ENCODE results near the gene MTSS2. TPM values are rescaled to one million over a fixed set of nuclear protein-coding genes. Genes with fewer than 3 reads are reported as not detected.

The MTSS2 gene
- polyA plus RNA-seq, 1 donor from 2014 or later: 20.4 TPM

DNA sequence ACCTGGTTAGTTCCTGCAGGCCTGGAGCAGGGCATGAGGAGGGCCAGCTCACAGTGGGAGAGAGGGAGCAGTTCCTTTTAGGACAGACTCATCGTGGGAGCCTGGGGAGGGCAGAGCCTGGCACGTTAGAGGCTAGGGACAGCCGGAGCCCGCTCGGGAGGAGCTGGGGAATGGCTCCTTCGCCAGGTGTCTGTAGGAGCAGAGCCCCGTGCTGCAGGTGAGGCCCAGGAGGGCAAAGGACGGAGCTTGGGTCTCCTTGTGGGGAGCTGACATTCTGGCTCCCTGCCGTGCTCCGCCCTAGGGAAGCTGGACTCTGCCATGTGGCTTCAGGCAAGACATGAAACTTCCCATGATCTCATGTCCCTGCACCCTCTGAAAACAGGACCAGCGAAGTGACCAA lies 18.7 kb upstream of the MTSS2 start:
- Histone ChIP-seq H3K27me3 (ENCODE audit: insufficient read depth, low read depth, low read length) (no peaks in the 10 kb centered on the region), H3K27ac (ENCODE audit: low read length) (no peak overlapping the region), H3K9me2 (ENCODE audit: insufficient read depth, low read length) (no peaks in the 10 kb centered on the region), H3F3A (ENCODE audit: insufficient read depth, low read length, poor library complexity, severe bottlenecking) (no peaks in the 10 kb centered on the region), H3K4me2 (ENCODE audit: low read length) (no peak overlapping the region), H3K36me3 (ENCODE audit: insufficient read depth, low read length) (no peaks in the 10 kb centered on the region), H3K9ac (ENCODE audit: low read length) (no peak overlapping the region), H3K79me2 (replicated peaks; ENCODE audit: insufficient read depth, low read length) (no peaks in the 10 kb centered on the region), H4K20me1 (ENCODE audit: insufficient read depth) (no peaks in the 10 kb centered on the region), H3K4me3 (ENCODE audit: low read length) (no peak overlapping the region), H3K9me3 (ENCODE audit: low read length) (no peaks in the 10 kb centered on the region), H2AFZ (ENCODE audit: low read depth, low read length) (no peak overlapping the region)
- no peak for TF ChIP-seq MXI1 (conservative IDR thresholded peaks at IDR 0.05; ENCODE audit: poor library complexity, severe bottlenecking)
- no peak for TF ChIP-seq TAF1 (IDR thresholded peaks at IDR 0.05; ENCODE audit: low read depth)
- TF ChIP-seq POLR2AphosphoS5 (IDR thresholded peaks at IDR 0.05): no peak
- TF ChIP-seq SMC3 (conservative IDR thresholded peaks at IDR 0.05; ENCODE audit: poor library complexity): no peak
- TF ChIP-seq, protein P1, sequence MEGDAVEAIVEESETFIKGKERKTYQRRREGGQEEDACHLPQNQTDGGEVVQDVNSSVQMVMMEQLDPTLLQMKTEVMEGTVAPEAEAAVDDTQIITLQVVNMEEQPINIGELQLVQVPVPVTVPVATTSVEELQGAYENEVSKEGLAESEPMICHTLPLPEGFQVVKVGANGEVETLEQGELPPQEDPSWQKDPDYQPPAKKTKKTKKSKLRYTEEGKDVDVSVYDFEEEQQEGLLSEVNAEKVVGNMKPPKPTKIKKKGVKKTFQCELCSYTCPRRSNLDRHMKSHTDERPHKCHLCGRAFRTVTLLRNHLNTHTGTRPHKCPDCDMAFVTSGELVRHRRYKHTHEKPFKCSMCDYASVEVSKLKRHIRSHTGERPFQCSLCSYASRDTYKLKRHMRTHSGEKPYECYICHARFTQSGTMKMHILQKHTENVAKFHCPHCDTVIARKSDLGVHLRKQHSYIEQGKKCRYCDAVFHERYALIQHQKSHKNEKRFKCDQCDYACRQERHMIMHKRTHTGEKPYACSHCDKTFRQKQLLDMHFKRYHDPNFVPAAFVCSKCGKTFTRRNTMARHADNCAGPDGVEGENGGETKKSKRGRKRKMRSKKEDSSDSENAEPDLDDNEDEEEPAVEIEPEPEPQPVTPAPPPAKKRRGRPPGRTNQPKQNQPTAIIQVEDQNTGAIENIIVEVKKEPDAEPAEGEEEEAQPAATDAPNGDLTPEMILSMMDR (IDR thresholded peaks at IDR 0.05; ENCODE audit: poor library complexity, severe bottlenecking): no peak
- no peak for TF ChIP-seq RAD21 (conservative IDR thresholded peaks at IDR 0.05)
- no peak for TF ChIP-seq EZH2 (IDR thresholded peaks at IDR 0.05; ENCODE audit: borderline replicate concordance, insufficient read depth, low read length, poor library complexity, severe bottlenecking)
- TF ChIP-seq, protein P2, sequence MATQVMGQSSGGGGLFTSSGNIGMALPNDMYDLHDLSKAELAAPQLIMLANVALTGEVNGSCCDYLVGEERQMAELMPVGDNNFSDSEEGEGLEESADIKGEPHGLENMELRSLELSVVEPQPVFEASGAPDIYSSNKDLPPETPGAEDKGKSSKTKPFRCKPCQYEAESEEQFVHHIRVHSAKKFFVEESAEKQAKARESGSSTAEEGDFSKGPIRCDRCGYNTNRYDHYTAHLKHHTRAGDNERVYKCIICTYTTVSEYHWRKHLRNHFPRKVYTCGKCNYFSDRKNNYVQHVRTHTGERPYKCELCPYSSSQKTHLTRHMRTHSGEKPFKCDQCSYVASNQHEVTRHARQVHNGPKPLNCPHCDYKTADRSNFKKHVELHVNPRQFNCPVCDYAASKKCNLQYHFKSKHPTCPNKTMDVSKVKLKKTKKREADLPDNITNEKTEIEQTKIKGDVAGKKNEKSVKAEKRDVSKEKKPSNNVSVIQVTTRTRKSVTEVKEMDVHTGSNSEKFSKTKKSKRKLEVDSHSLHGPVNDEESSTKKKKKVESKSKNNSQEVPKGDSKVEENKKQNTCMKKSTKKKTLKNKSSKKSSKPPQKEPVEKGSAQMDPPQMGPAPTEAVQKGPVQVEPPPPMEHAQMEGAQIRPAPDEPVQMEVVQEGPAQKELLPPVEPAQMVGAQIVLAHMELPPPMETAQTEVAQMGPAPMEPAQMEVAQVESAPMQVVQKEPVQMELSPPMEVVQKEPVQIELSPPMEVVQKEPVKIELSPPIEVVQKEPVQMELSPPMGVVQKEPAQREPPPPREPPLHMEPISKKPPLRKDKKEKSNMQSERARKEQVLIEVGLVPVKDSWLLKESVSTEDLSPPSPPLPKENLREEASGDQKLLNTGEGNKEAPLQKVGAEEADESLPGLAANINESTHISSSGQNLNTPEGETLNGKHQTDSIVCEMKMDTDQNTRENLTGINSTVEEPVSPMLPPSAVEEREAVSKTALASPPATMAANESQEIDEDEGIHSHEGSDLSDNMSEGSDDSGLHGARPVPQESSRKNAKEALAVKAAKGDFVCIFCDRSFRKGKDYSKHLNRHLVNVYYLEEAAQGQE (IDR thresholded peaks at IDR 0.05; ENCODE audit: borderline replicate concordance): no peak
- no peak for TF ChIP-seq EP300 (conservative IDR thresholded peaks at IDR 0.05; ENCODE audit: poor library complexity, severe bottlenecking)

DNA sequence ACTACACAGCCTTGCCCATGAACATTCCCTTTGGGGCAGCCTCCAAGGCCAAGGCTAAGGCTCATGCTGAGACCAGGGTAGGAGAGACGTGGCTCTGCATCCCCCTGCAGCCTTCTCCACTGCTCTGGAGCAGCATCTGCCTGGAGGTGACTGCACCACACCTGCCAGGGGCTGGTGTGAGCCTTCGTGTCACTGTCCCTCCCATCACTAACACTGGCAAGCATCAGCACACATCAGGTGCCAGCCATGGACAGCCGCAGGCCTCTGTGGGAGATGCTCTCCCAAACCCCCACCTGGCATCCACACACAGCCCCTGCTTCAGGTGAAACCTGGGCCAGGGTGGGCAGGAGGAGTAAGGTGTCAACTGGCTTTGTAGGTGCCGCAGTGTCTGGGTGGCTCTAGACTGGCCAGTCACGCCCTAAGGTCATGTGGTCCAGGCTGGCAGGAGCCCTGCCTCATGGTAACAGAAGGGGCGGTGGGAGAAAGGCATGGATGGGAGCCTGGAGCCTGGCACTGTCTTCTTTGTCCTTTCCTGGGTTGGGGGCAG lies 18.1 kb upstream of the MTSS2 start:
- H3K36me3 ChIP-seq (ENCODE audit: insufficient read depth, low read length): no peaks in the 10 kb centered on the region
- H3K27me3 ChIP-seq (ENCODE audit: insufficient read depth, low read depth, low read length): no peaks in the 10 kb centered on the region
- H3F3A ChIP-seq (ENCODE audit: insufficient read depth, low read length, poor library complexity, severe bottlenecking): no peaks in the 10 kb centered on the region
- no peak overlapping the region for H3K4me2 ChIP-seq (ENCODE audit: low read length)
- H3K9me3 ChIP-seq (ENCODE audit: low read length): no peaks in the 10 kb centered on the region
- H3K27ac ChIP-seq (ENCODE audit: low read length): no peak overlapping the region
- H3K9ac ChIP-seq (ENCODE audit: low read length): no peak overlapping the region
- no peak overlapping the region for H2AFZ ChIP-seq (ENCODE audit: low read depth, low read length)
- H3K79me2 ChIP-seq (replicated peaks; ENCODE audit: insufficient read depth, low read length): no peaks in the 10 kb centered on the region
- no peak overlapping the region for H3K4me3 ChIP-seq (ENCODE audit: low read length)
- no peaks in the 10 kb centered on the region for H4K20me1 ChIP-seq (ENCODE audit: insufficient read depth)
- no peaks in the 10 kb centered on the region for H3K9me2 ChIP-seq (ENCODE audit: insufficient read depth, low read length)
- no peak for TF ChIP-seq SMC3 (conservative IDR thresholded peaks at IDR 0.05; ENCODE audit: poor library complexity)
- no peak for TF ChIP-seq EP300 (conservative IDR thresholded peaks at IDR 0.05; ENCODE audit: poor library complexity, severe bottlenecking)
- TF ChIP-seq, protein P2 (IDR thresholded peaks at IDR 0.05; ENCODE audit: borderline replicate concordance): no peak
- no peak for TF ChIP-seq TAF1 (IDR thresholded peaks at IDR 0.05; ENCODE audit: low read depth)
- TF ChIP-seq, protein P1 (IDR thresholded peaks at IDR 0.05; ENCODE audit: poor library complexity, severe bottlenecking): no peak
- TF ChIP-seq EZH2 (IDR thresholded peaks at IDR 0.05; ENCODE audit: borderline replicate concordance, insufficient read depth, low read length, poor library complexity, severe bottlenecking): no peak
